HG03139 (cell line): ENCODE results near the gene KCNJ9.
"Not testable (repeated sequence)": the region's sequence is repeated elsewhere in the genome, so short reads cannot be mapped to it uniquely, and the experiment has no call there.

Experiments used
- ATAC-seq: cut with Tn5 transposase; IDR thresholded peaks from one replicate; pipeline ENCODE4 v1.9.1; 2021; ENCODE audit not compliant: unreplicated experiment

The KCNJ9 gene

GRCh38 chr1:160081261-160081936, at the start of gene KCNJ9:
Gene KCNJ9 (plus strand): TSS chr1:160081538. CDS start chr1:160084031, 2,493 bp downstream.
- ATAC-seq: no peak

GRCh38 chr1:160032165-160032820, 49.0 kb upstream of the KCNJ9 start:
- ATAC-seq: no peak

GRCh38 chr1:160040476-160040875, 40.9 kb upstream of the KCNJ9 start:
- ATAC-seq: no peak

GRCh38 chr1:160043543-160043942, 37.8 kb upstream of the KCNJ9 start:
- no peak for ATAC-seq

GRCh38 chr1:160045653-160046052, 35.7 kb upstream of the KCNJ9 start:
- no peak for ATAC-seq

- no peak for ATAC-seq
Observed at GRCh38 chr1:160046494-160047110, 34.7 kb upstream of the KCNJ9 start.

GRCh38 chr1:160047111-160047991, 34.0 kb upstream of the KCNJ9 start:
- no peak for ATAC-seq

GRCh38 chr1:160048335-160048734, 33.0 kb upstream of the KCNJ9 start:
- no peak for ATAC-seq

GRCh38 chr1:160049101-160049500, 32.2 kb upstream of the KCNJ9 start:
- no peak for ATAC-seq

- not testable (repeated sequence) for ATAC-seq
Observed at GRCh38 chr1:160050182-160050581, 31.2 kb upstream of the KCNJ9 start.

GRCh38 chr1:160050619-160051018, 30.7 kb upstream of the KCNJ9 start:
- no peak for ATAC-seq

- ATAC-seq: no peak
Observed at GRCh38 chr1:160052936-160053335, 28.4 kb upstream of the KCNJ9 start.

GRCh38 chr1:160053548-160054365, 27.6 kb upstream of the KCNJ9 start:
- no peak for ATAC-seq

GRCh38 chr1:160056648-160057169, 24.6 kb upstream of the KCNJ9 start:
- no peak for ATAC-seq

- ATAC-seq: no peak
Observed at GRCh38 chr1:160058087-160058486, 23.3 kb upstream of the KCNJ9 start.

- ATAC-seq: no peak
Observed at GRCh38 chr1:160061369-160062229, 19.7 kb upstream of the KCNJ9 start.

- no peak for ATAC-seq
Observed at GRCh38 chr1:160062230-160062532, 19.2 kb upstream of the KCNJ9 start.

- no peak for ATAC-seq
Observed at GRCh38 chr1:160063176-160063575, 18.2 kb upstream of the KCNJ9 start.

GRCh38 chr1:160064164-160064563, 17.2 kb upstream of the KCNJ9 start:
- ATAC-seq: no peak
